ENCODE results near the gene CARD19.
A peak's percentile ranks its signal among the peaks of the same experiment; 100 is the strongest.

CARD19 gene

GRCh38 chr9:93059715-93060578, 36.1 kb upstream of the CARD19 start:
- no peak for ATAC-seq
- no peak for TF ChIP-seq CSRNP3 (CRISPR knock-in tag; IDR thresholded peaks at IDR 0.05)

GRCh38 chr9:93060746-93061259, 35.2 kb upstream of the CARD19 start:
- TF ChIP-seq TCF4 (CRISPR knock-in tag; IDR thresholded peaks at IDR 0.05; ENCODE audit: borderline replicate concordance) (no peak), ZNF565 (CRISPR knock-in tag; conservative IDR thresholded peaks at IDR 0.05; ENCODE audit: low read depth) (no peak), ARNTL (CRISPR knock-in tag; IDR thresholded peaks at IDR 0.05; ENCODE audit: borderline replicate concordance, low read depth) (no peak), BACH2 (CRISPR knock-in tag; IDR thresholded peaks at IDR 0.05; ENCODE audit: borderline replicate concordance) (no peak), TOX (CRISPR knock-in tag; IDR thresholded peaks at IDR 0.05; ENCODE audit: borderline replicate concordance) (no peak), ZFP3 (CRISPR knock-in tag; IDR thresholded peaks at IDR 0.05) (no peak), CREB5 (CRISPR knock-in tag; IDR thresholded peaks at IDR 0.05; ENCODE audit: low read depth) (no peak), ZNF70 (CRISPR knock-in tag; IDR thresholded peaks at IDR 0.05) (no peak), OSR1 (CRISPR knock-in tag; IDR thresholded peaks at IDR 0.05) (no peak), TSHZ2 (CRISPR knock-in tag; IDR thresholded peaks at IDR 0.05) (no peak), PATZ1 (CRISPR knock-in tag; IDR thresholded peaks at IDR 0.05; ENCODE audit: borderline replicate concordance) (no peak), CSRNP3 (CRISPR knock-in tag; IDR thresholded peaks at IDR 0.05) (no peak), ISL1 (CRISPR knock-in tag; IDR thresholded peaks at IDR 0.05) (no peak), ESRRG (CRISPR knock-in tag; IDR thresholded peaks at IDR 0.05) (no peak), RARB (CRISPR knock-in tag; IDR thresholded peaks at IDR 0.05) (no peak), GLIS3 (CRISPR knock-in tag; IDR thresholded peaks at IDR 0.05) (no peak), PPARA (CRISPR knock-in tag; IDR thresholded peaks at IDR 0.05; ENCODE audit: borderline replicate concordance) (no peak), ZC3H10 (CRISPR knock-in tag; IDR thresholded peaks at IDR 0.05) (no peak), ZNF8 (CRISPR knock-in tag; IDR thresholded peaks at IDR 0.05) (no peak)
- peak; percentile 39 for ATAC-seq

GRCh38 chr9:93061260-93061751, 34.7 kb upstream of the CARD19 start:
- no peak for ATAC-seq
- no peak for TF ChIP-seq TCF4 (CRISPR knock-in tag; IDR thresholded peaks at IDR 0.05; ENCODE audit: borderline replicate concordance)
- no peak for TF ChIP-seq ZC3H10 (CRISPR knock-in tag; IDR thresholded peaks at IDR 0.05)
- no peak for TF ChIP-seq SNAI2 (CRISPR knock-in tag; IDR thresholded peaks at IDR 0.05)
- no peak for TF ChIP-seq ISL1 (CRISPR knock-in tag; IDR thresholded peaks at IDR 0.05)
- no peak for TF ChIP-seq ZFP30 (CRISPR knock-in tag; IDR thresholded peaks at IDR 0.05)
- TF ChIP-seq ZNF565 (CRISPR knock-in tag; conservative IDR thresholded peaks at IDR 0.05; ENCODE audit: low read depth), result no peak
- TF ChIP-seq RARB (CRISPR knock-in tag; IDR thresholded peaks at IDR 0.05), result no peak
- no peak for TF ChIP-seq POU6F1 (CRISPR knock-in tag; IDR thresholded peaks at IDR 0.05; ENCODE audit: borderline replicate concordance, low read depth)
- TF ChIP-seq PPARA (CRISPR knock-in tag; IDR thresholded peaks at IDR 0.05; ENCODE audit: borderline replicate concordance), result no peak
- TF ChIP-seq ZNF8 (CRISPR knock-in tag; IDR thresholded peaks at IDR 0.05), result no peak
- TF ChIP-seq ZFP3 (CRISPR knock-in tag; IDR thresholded peaks at IDR 0.05), result no peak
- no peak for TF ChIP-seq GLIS3 (CRISPR knock-in tag; IDR thresholded peaks at IDR 0.05)
- TF ChIP-seq TSHZ2 (CRISPR knock-in tag; IDR thresholded peaks at IDR 0.05), result no peak

All from SK-N-SH treated with all-trans-retinoic acid at 6 μM for 48 hours (cell line).